CD14-positive monocyte (primary cell): ENCODE data around the gene NDUFB3. TPM values are rescaled to one million over a fixed set of nuclear protein-coding genes. Genes with fewer than 3 reads are reported as not detected.

ENCODE experiments used
- DNase-seq, 3 donors: peaks; one replicate each; pipeline ENCODE4 v3.0.0-alpha.2; 2011 to 2022
- H2AFZ ChIP-seq: 2 replicates; pipeline ENCODE4 v1.6.0; 2012; ENCODE audit warnings: mild to moderate bottlenecking, low read depth, low read length, inconsistent platforms; ENCODE audit not compliant: insufficient read depth, poor library complexity, severe bottlenecking
- H3K27ac ChIP-seq, 2 donors: 1 replicate in 1 of 2; 2 replicates in 1 of 2; pipeline ENCODE4 v1.5.1; 2012 to 2013; ENCODE audit warnings: low read length in 2 of 2, control low read depth in 1 of 2, inconsistent platforms in 1 of 2, low read depth in 1 of 2, mild to moderate bottlenecking in 1 of 2
- H3K27me3 ChIP-seq, 2 donors: one replicate each; pipeline versions ENCODE4 v1.6.0 to v1.6.1; 2011 to 2013; ENCODE audit warnings: low read length in 2 of 2; ENCODE audit not compliant: control insufficient read depth in 2 of 2, insufficient read depth in 2 of 2
- H3K36me3 ChIP-seq, 2 donors: replicated peaks in 1 of 2; 1 replicate in 1 of 2; 2 replicates in 1 of 2; pipeline versions ENCODE4 v1.5.1 to v1.6.1; 2012 to 2013; ENCODE audit warnings: low read length in 2 of 2, control low read depth in 1 of 2, inconsistent platforms in 1 of 2, mild to moderate bottlenecking in 1 of 2; ENCODE audit not compliant: insufficient read depth in 2 of 2, control insufficient read depth in 1 of 2
- H3K4me1 ChIP-seq, 2 donors: 1 replicate in 1 of 2; 2 replicates in 1 of 2; pipeline versions ENCODE4 v1.5.1 to v1.6.1; 2012 to 2013; ENCODE audit warnings: low read length in 2 of 2, control low read depth in 1 of 2, inconsistent platforms in 1 of 2, mild to moderate bottlenecking in 1 of 2, moderate library complexity in 1 of 2; ENCODE audit not compliant: insufficient read depth in 2 of 2, control insufficient read depth in 1 of 2
- H3K4me2 ChIP-seq: replicated peaks from 2 replicates; pipeline ENCODE3; 2012; ENCODE audit warnings: low read length, moderate library complexity, mild to moderate bottlenecking; ENCODE audit not compliant: poor library complexity, severe bottlenecking; ENCODE audit errors: extremely low read depth
- H3K4me3 ChIP-seq, 3 experiments: fragments of 200-600 bp in 1 of 3; sonication (generic) in 1 of 3; replicated peaks in 1 of 3; 1 replicate in 2 of 3; 2 replicates in 1 of 3; pipeline ENCODE4 v1.5.1; 2011 to 2013; ENCODE audit warnings: low read length in 3 of 3, mild to moderate bottlenecking in 3 of 3, control low read depth in 2 of 3, low read depth in 2 of 3, inconsistent platforms in 1 of 3, moderate library complexity in 1 of 3
- H3K79me2 ChIP-seq: 2 replicates; pipeline ENCODE4 v1.6.0; 2012; ENCODE audit warnings: mild to moderate bottlenecking, control low read depth, inconsistent platforms, low read length, moderate library complexity; ENCODE audit not compliant: insufficient read depth
- H3K9ac ChIP-seq: 2 replicates; pipeline ENCODE4 v1.6.0; 2017; ENCODE audit warnings: low read length, mild to moderate bottlenecking; ENCODE audit not compliant: insufficient read depth, poor library complexity, severe bottlenecking
- H3K9me3 ChIP-seq, 2 donors: replicated peaks in 1 of 2; 1 replicate in 1 of 2; 2 replicates in 1 of 2; pipeline versions ENCODE4 v1.5.1 to v1.6.1; 2012 to 2013; ENCODE audit warnings: low read length in 2 of 2, control low read depth in 1 of 2; ENCODE audit not compliant: control insufficient read depth in 1 of 2, insufficient read depth in 1 of 2
- H4K20me1 ChIP-seq: 2 replicates; pipeline ENCODE4 v1.6.0; 2012; ENCODE audit warnings: mild to moderate bottlenecking, low read length, control low read depth, moderate library complexity; ENCODE audit not compliant: insufficient read depth
- H3K27ac Mint-ChIP-seq, 7 donors: one replicate each; pipeline ENCODE4 v1.8.0; 2020; ENCODE audit warnings: mild to moderate bottlenecking in 7 of 7, mixed read lengths in 7 of 7, moderate library complexity in 6 of 7, inconsistent platforms in 2 of 7
- H3K27me3 Mint-ChIP-seq, 3 donors: one replicate each; pipeline ENCODE4 v1.8.0; 2021 to 2022; ENCODE audit warnings: low read depth in 3 of 3, mild to moderate bottlenecking in 3 of 3, mixed read lengths in 3 of 3, moderate library complexity in 3 of 3, inconsistent platforms in 1 of 3
- H3K36me3 Mint-ChIP-seq, 2 donors: one replicate each; pipeline ENCODE4 v1.8.0; 2020; ENCODE audit warnings: mixed read lengths in 2 of 2, inconsistent platforms in 1 of 2, mild to moderate bottlenecking in 1 of 2
- H3K4me1 Mint-ChIP-seq: one replicate; pipeline ENCODE4 v1.8.0; 2020; ENCODE audit warnings: mild to moderate bottlenecking, mixed read lengths
- H3K4me3 Mint-ChIP-seq, 2 donors: one replicate each; pipeline ENCODE4 v1.8.0; 2020; ENCODE audit warnings: mild to moderate bottlenecking in 2 of 2, mixed read lengths in 2 of 2, moderate library complexity in 1 of 2
- H3K9me3 Mint-ChIP-seq, 7 donors: one replicate each; pipeline ENCODE4 v1.8.0; 2020 to 2022; ENCODE audit warnings: mixed read lengths in 7 of 7, mild to moderate bottlenecking in 6 of 7, moderate library complexity in 6 of 7, inconsistent platforms in 2 of 7
- WGBS: methylation state at CpG from one replicate; pipeline ENCODE4 v1.1.5; 2013; ENCODE audit warnings: missing lambda C conversion rate; ENCODE audit not compliant: insufficient coverage; 5-methylcytosine and 5-hydroxymethylcytosine counted together
- intact Hi-C, 2 donors: fragments of 100-400 bp; cut with micrococcal nuclease; formaldehyde crosslinking; loops; one replicate each; pipeline versions ENCODE4 v1.15.0 to v1.15.1; 2023
- polyA plus RNA-seq, 3 donors: library from polyadenylated mRNA; depleted of rRNA in 1 of 3; unstranded in 2 of 3; stranded (reverse) in 1 of 3; fragments of 300-500 nt in 2 of 3; fragments of >200 nt in 1 of 3; fragmentation: Illumina TruSeq in 2 of 3; gene quantifications; 1 replicate in 2 of 3; 2 replicates in 1 of 3; pipeline ENCODE4 v1.2.3, GENCODE V29; 2012 to 2021
- TF ChIP-seq, protein P1 (sequence below): fragments of 200-600 bp; IDR thresholded peaks from one replicate; pipeline ENCODE4 v1.8.0; 2022; ENCODE audit warnings: antibody characterized with exemption, mild to moderate bottlenecking

The NDUFB3 gene
- polyA plus RNA-seq, 3 donors: 26.3 to 340 (median 313) TPM

- no peaks in the 10 kb centered on the region for H3K27me3 Mint-ChIP-seq
- no CpG with 5 or more reads among the region's 2 CpGs for WGBS
Measured at GRCh38 chr2:201107624-201108023, 35.8 kb downstream of the NDUFB3 start.

GRCh38 chr2:201108341-201108740 lies 36.5 kb downstream of the NDUFB3 start:
- Histone ChIP-seq H4K20me1 (no peaks in the 10 kb centered on the region), H3K27me3 (no peaks in the 10 kb centered on the region), H3K4me2 (no peak overlapping the region), H3K9ac (no peak overlapping the region), H3K9me3 (no peaks in the 10 kb centered on the region), H3K4me1 (peaks cover 0 to under 1% of the 10 kb centered on the region in 2 donors), H3K27ac (no peak overlapping the region), H2AFZ (no peak overlapping the region), H3K79me2 (no peaks in the 10 kb centered on the region), H3K4me3 (no peak overlapping the region), H3K36me3 (peaks cover 0 to 4% of the 10 kb centered on the region in 2 donors)
- H3K4me3 Mint-ChIP-seq: no peak overlapping the region
- TF ChIP-seq, protein P1, sequence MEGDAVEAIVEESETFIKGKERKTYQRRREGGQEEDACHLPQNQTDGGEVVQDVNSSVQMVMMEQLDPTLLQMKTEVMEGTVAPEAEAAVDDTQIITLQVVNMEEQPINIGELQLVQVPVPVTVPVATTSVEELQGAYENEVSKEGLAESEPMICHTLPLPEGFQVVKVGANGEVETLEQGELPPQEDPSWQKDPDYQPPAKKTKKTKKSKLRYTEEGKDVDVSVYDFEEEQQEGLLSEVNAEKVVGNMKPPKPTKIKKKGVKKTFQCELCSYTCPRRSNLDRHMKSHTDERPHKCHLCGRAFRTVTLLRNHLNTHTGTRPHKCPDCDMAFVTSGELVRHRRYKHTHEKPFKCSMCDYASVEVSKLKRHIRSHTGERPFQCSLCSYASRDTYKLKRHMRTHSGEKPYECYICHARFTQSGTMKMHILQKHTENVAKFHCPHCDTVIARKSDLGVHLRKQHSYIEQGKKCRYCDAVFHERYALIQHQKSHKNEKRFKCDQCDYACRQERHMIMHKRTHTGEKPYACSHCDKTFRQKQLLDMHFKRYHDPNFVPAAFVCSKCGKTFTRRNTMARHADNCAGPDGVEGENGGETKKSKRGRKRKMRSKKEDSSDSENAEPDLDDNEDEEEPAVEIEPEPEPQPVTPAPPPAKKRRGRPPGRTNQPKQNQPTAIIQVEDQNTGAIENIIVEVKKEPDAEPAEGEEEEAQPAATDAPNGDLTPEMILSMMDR: no peak
- no peak overlapping the region for H3K27ac Mint-ChIP-seq
- H3K4me1 Mint-ChIP-seq: peaks cover 10% of the 10 kb centered on the region
- peaks cover 10 to 13% of the 10 kb centered on the region in 2 donors for H3K36me3 Mint-ChIP-seq
- WGBS: no CpG with 5 or more reads among the region's 2 CpGs
- no peaks in the 10 kb centered on the region for H3K27me3 Mint-ChIP-seq
- no peaks in the 10 kb centered on the region for H3K9me3 Mint-ChIP-seq
- intact Hi-C loops: no loop called here
- DNase-seq: no peak

More at GRCh38 chr2:201107624-201108023, 35.8 kb downstream of the NDUFB3 start:
- no peak overlapping the region for H3K27ac ChIP-seq
- H2AFZ ChIP-seq: no peak overlapping the region
- H3K4me3 ChIP-seq: no peak overlapping the region
- no peaks in the 10 kb centered on the region for H3K27me3 ChIP-seq
- H3K36me3 ChIP-seq: peaks cover 0 to 4% of the 10 kb centered on the region in 2 donors
- no peaks in the 10 kb centered on the region for H4K20me1 ChIP-seq
- no peaks in the 10 kb centered on the region for H3K9me3 ChIP-seq
- DNase-seq: no peak
- H3K4me1 Mint-ChIP-seq: peaks cover 5% of the 10 kb centered on the region
- H3K9ac ChIP-seq: no peak overlapping the region
- H3K27ac Mint-ChIP-seq: no peak overlapping the region
- no peak overlapping the region for H3K4me3 Mint-ChIP-seq
- H3K36me3 Mint-ChIP-seq: peaks cover 9 to 13% of the 10 kb centered on the region in 2 donors
- H3K9me3 Mint-ChIP-seq: no peaks in the 10 kb centered on the region
- H3K4me1 ChIP-seq: no peaks in the 10 kb centered on the region
- no peaks in the 10 kb centered on the region for H3K79me2 ChIP-seq
- no peak overlapping the region for H3K4me2 ChIP-seq
- intact Hi-C loops: no loop called here
- TF ChIP-seq, protein P1: no peak
